Kidney epithelial cell (primary cell): Measurements from ENCODE around the gene SORT1. TPM values are rescaled to one million over a fixed set of nuclear protein-coding genes. Genes with fewer than 3 reads are reported as not detected.

Source experiments
- DNase-seq: peaks from one replicate; pipeline ENCODE4 v3.0.0-alpha.2; 2010; ENCODE audit warnings: low read depth
- H3K27me3 ChIP-seq: 2 replicates; pipeline ENCODE4 v1.6.0; 2011; ENCODE audit warnings: low read length; ENCODE audit not compliant: control insufficient read depth, insufficient read depth
- H3K36me3 ChIP-seq: 2 replicates; pipeline ENCODE4 v1.5.1; 2011; ENCODE audit warnings: low read length; ENCODE audit not compliant: control insufficient read depth, insufficient read depth
- H3K4me3 ChIP-seq: 2 replicates; pipeline ENCODE4 v1.5.1; 2011; ENCODE audit warnings: low read depth, mild to moderate bottlenecking, control low read depth, low read length
- CTCF ChIP-seq: IDR thresholded peaks from 2 replicates; pipeline ENCODE4 v1.5.1; 2011; ENCODE audit warnings: mild to moderate bottlenecking, moderate library complexity, low read length, control low read depth, inconsistent platforms; ENCODE audit not compliant: insufficient read depth, poor library complexity, severe bottlenecking
- total RNA-seq: library from RNA; depleted of rRNA; stranded (reverse); fragments of >200 nt; gene quantifications from 2 replicates; pipeline ENCODE4 v1.2.3, GENCODE V29; 2015

Gene SORT1
- total RNA-seq, 1 donor from 2014 or later, result 65.2 TPM

GRCh38 chr1:109261578-109261977 is 136.1 kb downstream of the SORT1 start:
- no peak overlapping the region for H3K4me3 ChIP-seq
- no peaks in the 10 kb centered on the region for H3K27me3 ChIP-seq
- H3K36me3 ChIP-seq, result peaks cover 3% of the 10 kb centered on the region
- no peak for TF ChIP-seq CTCF
- DNase-seq, result no peak

- no peaks in the 10 kb centered on the region for H3K27me3 ChIP-seq
- H3K4me3 ChIP-seq, result no peak overlapping the region
- no peak for TF ChIP-seq CTCF
- DNase-seq, result no peak
- peaks cover 3% of the 10 kb centered on the region for H3K36me3 ChIP-seq
Observed at GRCh38 chr1:109261006-109261405, 136.7 kb downstream of the SORT1 start.

GRCh38 chr1:109259674-109260557 is 137.8 kb downstream of the SORT1 start:
- Histone ChIP-seq H3K36me3 (peaks cover 1% of the 10 kb centered on the region), H3K4me3 (no peak overlapping the region), H3K27me3 (no peaks in the 10 kb centered on the region)
- TF ChIP-seq CTCF, result no peak
- DNase-seq, result no peak

Other genes with a start within 250 kb of the SORT1 start
- gene SARS1, start 184.0 kb downstream of the SORT1 start, total RNA-seq, result 367 and 411 TPM in 2 replicates
- 18.1 and 19.4 TPM in 2 replicates for gene CELSR2, start 148.4 kb downstream of the SORT1 start, total RNA-seq
- gene PSRC1, start 114.8 kb downstream of the SORT1 start, total RNA-seq, result 5.5 and 8.2 TPM in 2 replicates
- gene MYBPHL, start 90.9 kb downstream of the SORT1 start, total RNA-seq, result not detected in 2 replicates
- 65.7 and 73.7 TPM in 2 replicates for gene PSMA5, start 28.5 kb upstream of the SORT1 start, total RNA-seq
- gene SYPL2, start 68.6 kb upstream of the SORT1 start, total RNA-seq, result 0.14 and 1.2 TPM in 2 replicates
- gene ATXN7L2, start 86.0 kb upstream of the SORT1 start, total RNA-seq, result 6.7 and 8.3 TPM in 2 replicates
- 9.5 and 13.0 TPM in 2 replicates for gene CYB561D1, start 96.2 kb upstream of the SORT1 start, total RNA-seq
- gene AMIGO1, start 111.8 kb upstream of the SORT1 start, total RNA-seq, result 2.8 and 3.0 TPM in 2 replicates
- not detected in 2 replicates for gene GPR61, start 142.0 kb upstream of the SORT1 start, total RNA-seq
- 11.3 and 11.9 TPM in 2 replicates for gene GNAI3, start 150.7 kb upstream of the SORT1 start, total RNA-seq
- not detected in 2 replicates for gene GNAT2, start 221.7 kb upstream of the SORT1 start, total RNA-seq
- 51.2 and 65.7 TPM in 2 replicates for gene AMPD2, start 221.9 kb upstream of the SORT1 start, total RNA-seq